ENCODE data around the gene DDT.
"Not testable (repeated sequence)": the region's sequence is repeated elsewhere in the genome, so short reads cannot be mapped to it uniquely, and the experiment has no call there.

The DDT gene

DNA sequence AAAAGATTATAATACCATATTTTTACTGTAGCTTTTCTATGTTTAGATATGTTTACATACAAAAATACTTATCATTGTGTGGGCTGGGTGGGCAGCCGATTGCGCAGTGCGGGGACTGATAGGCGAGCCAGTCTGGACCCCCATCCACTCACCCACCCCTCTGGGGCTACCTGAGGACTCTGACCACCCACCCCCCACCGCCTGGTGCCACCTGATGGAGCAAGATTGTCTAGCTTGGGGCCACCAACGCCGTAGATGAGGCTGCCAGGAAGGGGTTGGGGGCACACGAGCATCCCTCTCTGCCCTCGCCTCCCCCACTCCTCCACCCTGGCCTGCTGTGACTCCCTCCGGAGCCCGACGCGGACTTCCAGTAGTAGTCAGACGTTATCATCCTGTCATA lies 47.7 kb downstream of the DDT start:
- H3K4me3 ChIP-seq (ENCODE audit: control insufficient read depth in 1 of 7, extremely low read depth in 1 of 7, insufficient read depth in 4 of 7, low read depth in 2 of 7, low read length in 6 of 7), result no peak overlapping the region
- ChIA-PET POLR2A (no interaction called here), CTCF (no interaction called here)
- H3K9me3 ChIP-seq (ENCODE audit: control extremely low read depth in 1 of 5, control insufficient read depth in 4 of 5, insufficient read depth in 2 of 5, low read depth in 1 of 5, low read length in 4 of 5), result peaks cover 3 to 32% (median 21%) of the 10 kb centered on the region in 5 experiments
- 71% methylated on average over 7 of the region's 14 CpGs for WGBS (ENCODE audit: insufficient coverage)
- H3K4me1 ChIP-seq (ENCODE audit: control extremely low read depth in 1 of 4, control insufficient read depth in 4 of 4, insufficient read depth in 4 of 4, low read length in 3 of 4), result peaks cover 3 to 6% (median 5%) of the 10 kb centered on the region in 4 experiments
- peaks cover 0 to 5% (median 0%) of the 10 kb centered on the region in 5 experiments for H3K27me3 ChIP-seq (replicated peaks in 2 of 5; ENCODE audit: control insufficient read depth in 4 of 5, insufficient read depth in 5 of 5, low read length in 4 of 5)
- no peak overlapping the region for H3K27ac ChIP-seq (ENCODE audit: insufficient read depth in 1 of 2, low read depth in 1 of 2, low read length in 2 of 2, poor library complexity in 1 of 2, severe bottlenecking in 2 of 2)
- DNase-seq, result no peak
- peaks cover 2 to 28% (median 21%) of the 10 kb centered on the region in 4 experiments for H3K36me3 ChIP-seq (ENCODE audit: control insufficient read depth in 4 of 4, insufficient read depth in 4 of 4, low read length in 3 of 4)

DNA sequence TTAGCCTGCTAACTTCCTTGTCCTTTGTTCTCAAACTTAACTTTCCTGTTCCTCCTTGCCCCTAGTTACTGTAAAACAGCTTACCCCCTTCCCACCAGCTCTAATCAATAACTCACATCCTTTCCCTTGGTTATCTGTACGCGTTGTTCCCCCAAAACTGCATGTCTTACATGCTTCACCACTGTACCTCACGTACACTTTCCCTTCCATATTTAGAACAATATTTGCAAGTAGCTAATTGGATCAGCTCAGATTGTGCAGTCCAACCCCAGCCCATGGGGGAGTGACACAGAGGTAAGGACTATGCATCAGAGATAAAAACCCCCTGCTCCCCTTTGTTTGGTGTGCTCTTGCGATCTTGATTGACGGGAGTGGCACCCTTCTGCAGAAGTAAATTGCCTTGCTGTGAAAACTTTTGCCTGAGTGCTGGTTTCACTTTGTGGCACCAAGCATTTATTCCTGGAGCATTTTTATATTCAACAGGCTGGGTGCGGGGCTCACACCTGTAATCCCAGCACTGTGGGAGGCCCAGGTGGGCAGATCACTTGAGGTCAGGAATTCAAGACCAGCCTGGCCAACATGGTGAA lies 49.1 kb downstream of the DDT start:
- POLR2A ChIA-PET, result interaction anchor here (0.6 kb wide), 1 partner anchor 130 kb away, joined by 5 read pairs; no protein-coding TSS in a partner anchor

DNA sequence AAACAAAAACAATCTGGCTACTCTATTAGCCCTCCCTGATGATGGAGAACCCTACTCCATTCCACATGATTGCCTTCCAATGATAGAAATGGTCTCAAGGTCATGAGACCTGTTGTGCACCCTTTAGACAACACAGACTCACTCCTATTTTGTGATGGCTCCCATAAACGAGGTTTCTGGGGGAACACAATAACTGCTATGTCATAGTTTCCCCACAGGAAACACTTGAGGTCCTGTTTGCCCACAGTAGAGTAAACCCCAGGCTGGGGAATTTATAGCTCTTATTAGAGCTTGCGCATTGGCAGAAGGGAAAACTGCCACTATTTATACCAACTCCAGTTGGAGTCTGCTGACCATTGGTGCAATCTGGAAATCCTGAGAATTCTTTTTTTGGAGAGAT lies 51.3 kb downstream of the DDT start:
- Histone ChIP-seq H3K27ac (ENCODE audit: insufficient read depth in 1 of 2, low read depth in 1 of 2, low read length in 2 of 2, poor library complexity in 1 of 2, severe bottlenecking in 2 of 2) (no peak overlapping the region), H3K36me3 (ENCODE audit: control insufficient read depth in 4 of 4, insufficient read depth in 4 of 4, low read length in 3 of 4) (peaks cover 5 to 21% (median 17%) of the 10 kb centered on the region in 4 experiments), H3K9me3 (ENCODE audit: control extremely low read depth in 1 of 5, control insufficient read depth in 4 of 5, insufficient read depth in 2 of 5, low read depth in 1 of 5, low read length in 4 of 5) (peaks cover 3 to 29% (median 15%) of the 10 kb centered on the region in 5 experiments), H3K4me3 (ENCODE audit: control insufficient read depth in 1 of 7, extremely low read depth in 1 of 7, insufficient read depth in 4 of 7, low read depth in 2 of 7, low read length in 6 of 7) (no peak overlapping the region), H3K4me1 (ENCODE audit: control extremely low read depth in 1 of 4, control insufficient read depth in 4 of 4, insufficient read depth in 4 of 4, low read length in 3 of 4) (peaks cover 3 to 6% (median 5%) of the 10 kb centered on the region in 4 experiments), H3K27me3 (replicated peaks in 2 of 5; ENCODE audit: control insufficient read depth in 4 of 5, insufficient read depth in 5 of 5, low read length in 4 of 5) (peaks cover 0 to 7% (median 0%) of the 10 kb centered on the region in 5 experiments)
- 0% methylated on average over 1 of the region's 2 CpGs for WGBS (ENCODE audit: insufficient coverage)
- ChIA-PET POLR2A (interaction anchor here (0.6 kb wide), 1 partner anchor 9 kb away, joined by 3 read pairs; no protein-coding TSS in a partner anchor), CTCF (no interaction called here)
- DNase-seq, result peak; percentile 46 to 79 (median 61)

More for the DNA sequence above, 49.1 kb downstream of the DDT start:
- Histone ChIP-seq H3K27me3 (replicated peaks in 2 of 5; ENCODE audit: control insufficient read depth in 4 of 5, insufficient read depth in 5 of 5, low read length in 4 of 5) (peaks cover 0 to 5% (median 0%) of the 10 kb centered on the region in 5 experiments), H3K36me3 (ENCODE audit: control insufficient read depth in 4 of 4, insufficient read depth in 4 of 4, low read length in 3 of 4) (peaks cover 2 to 24% (median 20%) of the 10 kb centered on the region in 4 experiments), H3K4me3 (ENCODE audit: control insufficient read depth in 1 of 7, extremely low read depth in 1 of 7, insufficient read depth in 4 of 7, low read depth in 2 of 7, low read length in 6 of 7) (no peak overlapping the region), H3K9me3 (ENCODE audit: control extremely low read depth in 1 of 5, control insufficient read depth in 4 of 5, insufficient read depth in 2 of 5, low read depth in 1 of 5, low read length in 4 of 5) (peaks cover 3 to 29% (median 15%) of the 10 kb centered on the region in 5 experiments), H3K4me1 (ENCODE audit: control extremely low read depth in 1 of 4, control insufficient read depth in 4 of 4, insufficient read depth in 4 of 4, low read length in 3 of 4) (peaks cover 3 to 6% (median 5%) of the 10 kb centered on the region in 4 experiments), H3K27ac (ENCODE audit: insufficient read depth in 1 of 2, low read depth in 1 of 2, low read length in 2 of 2, poor library complexity in 1 of 2, severe bottlenecking in 2 of 2) (no peak overlapping the region)
- CTCF ChIA-PET, result no interaction called here
- DNase-seq, result peak in 1 of 3 donors; percentile 27
- WGBS (ENCODE audit: insufficient coverage), result 94% methylated on average over 5 of the region's 6 CpGs

DNA sequence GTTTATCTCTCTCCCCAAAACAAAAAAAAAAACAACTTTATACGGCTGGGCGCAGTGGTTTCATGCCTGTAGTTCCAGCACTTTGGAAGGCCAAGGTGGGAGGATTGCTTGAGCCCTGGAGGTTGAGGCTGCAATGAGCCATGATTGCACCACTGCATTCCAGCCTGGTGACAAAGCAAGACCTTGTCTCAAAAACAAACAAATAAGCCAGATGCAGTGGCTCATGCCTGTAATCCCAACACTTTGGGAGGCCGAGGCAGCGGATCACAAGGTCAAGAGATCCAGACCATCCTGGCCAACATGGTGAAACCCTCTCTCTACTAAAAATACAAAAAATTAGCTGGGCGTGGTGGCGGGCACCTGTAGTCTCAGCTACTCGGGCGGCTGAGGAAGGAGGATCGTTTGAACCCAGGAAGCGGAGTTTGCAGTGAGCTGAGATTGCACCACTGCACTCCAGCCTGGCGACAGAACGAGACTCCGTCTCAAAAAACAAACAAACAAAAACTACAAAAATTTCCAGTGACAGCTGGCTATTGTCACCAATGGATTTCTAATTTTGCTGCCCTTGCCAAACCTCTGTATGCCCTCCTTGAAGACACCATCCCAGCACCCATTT lies 52.5 kb downstream of the DDT start:
- Histone ChIP-seq H3K36me3 (ENCODE audit: control insufficient read depth in 4 of 4, insufficient read depth in 4 of 4, low read length in 3 of 4) (peaks cover 5 to 21% (median 16%) of the 10 kb centered on the region in 4 experiments), H3K9me3 (ENCODE audit: control extremely low read depth in 1 of 5, control insufficient read depth in 4 of 5, insufficient read depth in 2 of 5, low read depth in 1 of 5, low read length in 4 of 5) (peaks cover 0 to 24% (median 15%) of the 10 kb centered on the region in 5 experiments)
- H3K27ac ChIP-seq (ENCODE audit: insufficient read depth in 1 of 2, low read depth in 1 of 2, low read length in 2 of 2, poor library complexity in 1 of 2, severe bottlenecking in 2 of 2); POLR2A ChIA-PET; H3K4me1 ChIP-seq (ENCODE audit: control extremely low read depth in 1 of 4, control insufficient read depth in 4 of 4, insufficient read depth in 4 of 4, low read length in 3 of 4); DNase-seq; H3K4me3 ChIP-seq (ENCODE audit: control insufficient read depth in 1 of 7, extremely low read depth in 1 of 7, insufficient read depth in 4 of 7, low read depth in 2 of 7, low read length in 6 of 7); H3K27me3 ChIP-seq (replicated peaks in 2 of 5; ENCODE audit: control insufficient read depth in 4 of 5, insufficient read depth in 5 of 5, low read length in 4 of 5): not testable (repeated sequence)
- 95% methylated on average over 12 of the region's 13 CpGs for WGBS (ENCODE audit: insufficient coverage)
- CTCF ChIA-PET, result interaction anchor here (1.0 kb wide), 2 partner anchors 9 to 20 kb away, joined by 3 read pairs; no protein-coding TSS in a partner anchor
